Dedifferentiated amniotic fluid mesenchymal stem cell (primary cell): ENCODE measurements around the gene CHRM4.

Source experiments
- DNase-seq: peaks from one replicate; pipeline ENCODE4 v3.0.0-alpha.2; 2016; ENCODE audit errors: extremely low spot score

CHRM4 gene

DNA sequence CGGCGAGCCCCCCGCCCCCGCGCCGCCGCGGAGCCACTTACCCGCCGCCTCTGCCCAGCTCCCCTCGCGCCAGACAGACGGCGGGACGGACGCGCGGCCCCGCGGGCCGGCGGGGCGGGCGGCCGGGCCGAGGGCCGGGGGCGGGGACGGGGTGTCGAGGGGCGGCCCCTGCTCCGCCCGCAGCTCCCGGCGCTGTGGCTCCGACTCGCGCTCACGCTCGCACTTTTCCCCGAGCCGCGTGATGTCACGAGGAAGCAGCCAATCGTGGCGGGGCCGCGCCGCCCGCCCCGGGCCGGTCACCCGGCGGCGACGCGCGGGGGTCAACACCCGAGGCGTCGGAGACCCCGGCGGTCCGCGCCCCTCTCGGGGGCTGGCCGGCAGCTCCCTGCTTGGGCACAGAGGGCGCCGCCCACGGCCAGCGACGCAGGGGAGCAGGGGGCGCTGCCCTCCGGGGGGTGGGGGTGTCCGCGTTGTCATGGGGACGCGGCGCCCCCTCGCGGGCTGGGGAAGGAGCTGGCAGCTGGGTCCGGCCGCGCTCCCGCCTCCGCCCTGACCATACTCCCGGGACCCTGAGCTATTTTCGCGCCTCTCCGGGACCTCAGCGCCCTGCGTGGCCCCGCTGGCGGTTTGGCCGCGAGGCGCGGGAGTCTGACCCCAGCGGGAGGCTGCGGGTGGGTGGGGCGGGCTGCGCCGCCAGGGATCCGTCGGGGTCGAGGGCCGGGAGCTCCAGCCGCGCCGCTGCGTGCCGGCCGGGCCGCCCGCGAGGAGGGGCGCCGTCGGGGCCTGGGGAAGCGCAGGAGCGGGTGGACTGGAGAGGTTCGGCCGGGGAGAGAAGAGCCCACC, at the start of gene CHRM4:
CHRM4 (minus strand) TSS at position 199 of the 843 bp plus-strand sequence. CDS start 5,219 bp downstream, outside the sequence.
- DNase-seq = no peak

DNA sequence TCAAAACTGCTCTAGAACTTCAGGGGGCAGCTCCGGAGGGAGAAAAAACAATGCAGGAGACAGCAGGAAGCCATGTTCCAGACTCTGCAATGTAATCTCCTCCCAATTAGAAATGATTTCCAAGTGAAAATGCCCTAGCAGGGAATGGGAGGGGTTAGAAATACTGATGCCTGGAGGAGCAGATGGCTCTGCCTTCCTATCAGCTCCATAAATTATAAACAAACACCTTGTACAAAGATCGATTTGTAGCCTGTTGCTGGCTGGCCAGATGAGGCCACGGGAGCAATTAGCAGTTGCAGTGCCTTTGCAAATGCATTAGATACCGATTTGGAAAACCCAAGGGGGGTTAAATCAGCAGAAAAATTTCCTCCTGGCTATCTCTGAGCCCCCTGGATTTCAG, 46.6 kb upstream of the CHRM4 start:
- no peak for DNase-seq

GRCh38 chr11:46437122-46437689, 45.6 kb upstream of the CHRM4 start:
- no peak for DNase-seq

DNA sequence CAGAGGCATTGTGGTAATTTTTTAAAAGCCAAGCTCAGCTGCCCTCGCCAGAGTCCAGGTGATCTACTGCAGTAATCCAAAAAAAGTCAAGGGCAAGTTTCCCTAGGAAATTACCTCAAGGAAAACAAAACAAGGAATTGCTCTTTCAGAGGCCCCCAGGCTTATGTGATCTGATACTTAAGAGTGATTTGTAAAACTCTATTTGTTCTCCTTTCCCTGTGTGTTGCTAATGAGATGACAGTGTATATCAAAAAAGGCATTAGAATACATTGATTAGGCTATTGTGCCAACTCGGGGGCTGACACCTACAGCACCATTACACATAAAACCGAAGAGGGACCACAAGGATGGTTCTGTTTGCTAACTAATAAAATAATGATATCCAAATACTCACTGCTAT, 44.5 kb upstream of the CHRM4 start:
- no peak for DNase-seq

- DNase-seq = no peak
Observed at GRCh38 chr11:46435679-46436078, 44.1 kb upstream of the CHRM4 start.

GRCh38 chr11:46431211-46431610, 39.6 kb upstream of the CHRM4 start:
- DNase-seq = no peak

DNA sequence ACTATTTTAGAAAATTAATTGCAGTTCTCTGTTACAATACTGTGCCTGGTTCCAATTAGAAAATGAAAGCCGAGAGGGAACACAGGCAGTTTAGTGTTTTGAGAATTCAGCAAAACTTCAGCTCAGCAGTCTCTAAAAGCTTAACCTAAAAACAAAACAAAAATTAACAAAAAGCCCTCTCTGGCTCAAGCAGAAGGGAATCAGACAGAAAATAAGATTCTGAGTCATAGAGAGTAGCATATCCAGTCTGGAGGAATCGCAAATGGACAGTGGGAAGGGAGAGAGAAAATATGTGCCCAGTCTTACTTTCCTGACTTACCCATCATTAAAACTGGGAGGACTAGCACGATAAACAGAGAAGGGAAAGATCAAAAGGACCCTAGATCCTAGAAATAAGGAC, 38.1 kb upstream of the CHRM4 start:
- no peak for DNase-seq

- DNase-seq = no peak
Observed at GRCh38 chr11:46427364-46427763, 35.8 kb upstream of the CHRM4 start.

DNA sequence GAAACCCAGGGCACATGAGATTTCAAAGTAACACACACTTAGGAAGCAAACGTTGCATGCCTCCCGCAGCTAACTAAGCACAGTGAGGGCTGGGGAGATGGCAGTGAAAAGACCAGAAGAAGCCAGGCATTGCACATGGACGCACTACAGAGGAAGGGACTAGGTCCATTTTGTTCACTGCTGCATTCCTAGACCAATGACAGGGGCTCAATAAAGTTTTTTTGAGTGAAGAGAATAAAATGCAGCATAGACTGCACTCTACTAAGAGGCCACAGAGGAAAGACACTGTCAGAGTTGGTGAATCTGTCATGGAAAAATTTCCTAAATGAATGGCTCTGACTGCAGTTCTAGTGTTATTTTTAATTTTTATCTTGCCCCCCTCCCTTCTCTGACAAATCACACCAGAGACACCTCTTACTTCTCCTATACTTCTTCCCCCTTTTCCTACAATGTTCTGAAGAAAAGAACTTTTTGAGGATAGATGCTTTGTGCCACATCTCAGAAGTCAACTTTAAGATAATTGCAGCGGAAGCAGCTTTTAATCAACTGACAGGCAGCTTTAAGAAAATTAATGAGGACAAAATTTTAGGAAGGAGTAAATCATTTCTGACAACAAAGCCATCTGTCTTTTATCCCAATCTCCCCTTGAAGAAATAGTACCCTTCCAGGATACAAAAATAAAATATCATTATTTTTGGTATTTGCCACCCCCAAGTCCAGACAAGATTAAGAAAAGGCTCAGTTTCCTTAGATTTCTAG, 34.8 kb upstream of the CHRM4 start:
- DNase-seq = no peak

DNA sequence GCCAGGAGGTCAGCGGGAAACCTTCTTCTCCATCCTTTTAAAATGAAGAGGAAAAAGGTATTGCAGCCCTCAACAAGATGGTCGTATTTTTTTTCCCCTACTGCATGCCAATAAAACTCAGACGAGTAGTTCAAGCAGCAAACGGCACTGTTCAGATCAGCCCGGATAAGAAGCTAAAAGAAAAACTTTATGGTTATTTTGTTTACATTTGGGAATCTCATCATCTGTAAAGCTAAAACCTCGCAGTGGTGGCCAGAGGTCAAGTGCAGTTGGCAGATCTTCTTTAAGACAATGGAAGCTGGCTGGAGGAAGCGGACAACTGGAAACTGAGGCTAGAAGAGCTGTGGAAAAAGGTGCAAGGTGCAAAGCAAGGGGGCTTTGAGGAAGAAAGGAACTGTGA, 31.0 kb upstream of the CHRM4 start:
- no peak for DNase-seq

DNA sequence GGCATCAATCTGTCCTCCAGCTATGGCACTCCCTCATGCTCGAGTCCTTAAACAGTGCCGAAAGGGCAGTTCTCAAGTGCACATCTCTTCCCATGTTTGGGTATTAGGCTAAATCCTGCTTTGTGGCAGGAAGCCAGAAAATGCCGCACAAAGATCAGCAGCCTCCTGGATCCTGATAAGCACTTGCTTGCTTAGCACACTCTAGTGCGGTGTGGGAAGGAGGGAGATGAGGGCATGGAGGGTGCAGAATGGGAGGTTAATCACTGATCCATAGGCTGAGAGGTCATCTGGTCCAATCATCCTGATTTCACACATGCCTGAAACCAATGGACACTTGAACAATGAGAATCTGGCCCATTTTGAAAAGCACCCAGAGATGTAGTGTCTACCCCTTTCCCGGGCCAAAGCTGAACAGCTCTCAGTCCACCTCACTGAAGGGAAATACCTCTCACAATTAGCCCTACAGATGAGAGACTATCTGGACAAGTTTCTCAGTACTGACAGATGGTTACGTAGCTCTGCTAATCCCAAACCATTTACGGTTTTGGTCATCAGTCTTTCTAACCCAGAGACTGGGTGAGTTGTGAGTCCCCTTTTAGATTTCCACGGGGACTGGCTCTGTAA, 29.8 kb upstream of the CHRM4 start:
- DNase-seq = no peak

- DNase-seq = no peak
Observed at GRCh38 chr11:46420513-46420912, 28.9 kb upstream of the CHRM4 start.

DNA sequence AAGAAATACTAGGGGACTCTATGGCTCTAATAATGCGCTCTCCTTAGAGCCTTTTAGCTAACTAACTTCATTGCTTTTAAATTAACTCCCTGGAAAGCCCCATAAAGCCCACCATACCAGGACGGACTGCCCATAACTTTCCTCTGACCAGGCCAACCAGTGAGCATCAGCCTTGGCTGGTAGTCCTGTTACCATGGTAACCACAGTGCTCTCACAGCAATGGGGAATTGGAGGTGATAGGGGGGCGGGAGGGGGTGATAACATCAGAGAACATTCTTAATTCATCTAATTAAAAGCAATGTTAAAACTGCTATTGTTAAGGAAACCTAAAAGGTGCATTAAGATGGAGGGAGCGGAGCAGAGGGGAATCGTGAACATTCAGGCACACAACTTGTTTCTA, 27.2 kb upstream of the CHRM4 start:
- DNase-seq = no peak

- DNase-seq = no peak
Observed at GRCh38 chr11:46417711-46418110, 26.1 kb upstream of the CHRM4 start.

GRCh38 chr11:46414879-46415278, 23.3 kb upstream of the CHRM4 start:
- no peak for DNase-seq

- no peak for DNase-seq
Observed at GRCh38 chr11:46414466-46414796, 22.9 kb upstream of the CHRM4 start.

DNA sequence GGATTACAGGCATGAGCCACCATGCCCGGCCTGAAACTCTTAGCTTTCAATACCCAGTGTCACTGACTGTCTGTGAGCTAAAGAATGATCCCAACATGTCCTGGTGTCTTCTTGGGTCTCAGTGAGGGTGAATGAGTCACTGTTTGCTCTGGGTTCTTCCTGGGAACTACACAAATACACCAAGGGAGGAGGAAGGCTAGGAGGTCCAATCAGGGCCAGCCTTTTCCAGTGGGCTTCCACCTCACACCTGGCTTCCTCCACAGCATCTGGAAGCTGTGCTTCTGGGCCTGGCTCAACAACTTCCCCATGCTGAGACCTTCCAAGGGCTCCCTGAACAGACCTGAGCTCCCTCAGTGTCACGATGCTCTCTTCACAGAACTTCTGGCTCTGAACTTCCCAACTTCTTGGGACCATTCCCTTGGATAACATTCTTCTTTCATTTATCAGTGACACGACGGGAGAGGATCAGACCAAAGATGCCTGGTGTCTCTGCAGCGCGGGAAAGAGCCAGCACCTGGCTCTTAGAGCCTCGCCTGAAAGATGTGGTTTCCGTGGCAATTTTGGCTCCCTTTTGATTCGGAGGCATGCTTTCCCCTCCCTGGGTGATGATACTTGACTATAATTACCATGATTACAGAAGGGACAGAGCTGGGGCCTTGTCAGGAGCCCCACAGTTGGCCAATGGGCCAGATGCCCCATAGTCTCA, 22.3 kb upstream of the CHRM4 start:
- DNase-seq = no peak

GRCh38 chr11:46410021-46410420, 18.4 kb upstream of the CHRM4 start:
- DNase-seq = no peak

GRCh38 chr11:46408407-46408986, 16.9 kb upstream of the CHRM4 start:
- DNase-seq = no peak

- DNase-seq = no peak
Observed at GRCh38 chr11:46407635-46408034, 16.1 kb upstream of the CHRM4 start.

- no peak for DNase-seq
Observed at GRCh38 chr11:46404476-46405017, 13.0 kb upstream of the CHRM4 start.
